ENCODE results near the gene TXNRD3. TPM values are rescaled to one million over a fixed set of nuclear protein-coding genes. Genes with fewer than 3 reads are reported as not detected.
A peak's percentile ranks its signal among the peaks of the same experiment; 100 is the strongest.

TXNRD3 gene
- total RNA-seq, 3 donors from 2014 or later, result 11.8 to 19.3 (median 16.4) TPM

- Histone ChIP-seq H3K9me3 (no peaks in the 10 kb centered on the region), H3K36me3 (no peaks in the 10 kb centered on the region), H3K4me3 (no peak overlapping the region), H3K4me1 (no peaks in the 10 kb centered on the region), H3K27ac (no peak overlapping the region), H3K27me3 (peaks cover 0 to 18% of the 10 kb centered on the region in 2 donors)
- peak in 1 of 2 donors; percentile 7 for DNase-seq (ENCODE audit: low spot score in 2 of 2)
- TF ChIP-seq POLR2AphosphoS5 (IDR thresholded peaks at IDR 0.05), result no peak
- no peak for TF ChIP-seq POLR2A (IDR thresholded peaks at IDR 0.05)
- TF ChIP-seq CTCF (IDR thresholded peaks at IDR 0.05), result no peak
- intact Hi-C loops (cut with DNase I; ENCODE audit: low total_unique reads), result loop anchor here (1.0 kb wide), 1 partner anchor 47 kb away; no protein-coding TSS in a partner anchor
Measured at GRCh38 chr3:126666658-126667528, 12.0 kb upstream of the TXNRD3 start.

GRCh38 chr3:126665959-126666657, 11.2 kb upstream of the TXNRD3 start:
- H3K36me3 ChIP-seq, result no peaks in the 10 kb centered on the region
- no peak for DNase-seq (ENCODE audit: low spot score in 2 of 2)
- peaks cover 0 to 25% of the 10 kb centered on the region in 2 donors for H3K27me3 ChIP-seq
- no peak overlapping the region for H3K4me3 ChIP-seq
- H3K9me3 ChIP-seq, result no peaks in the 10 kb centered on the region
- intact Hi-C loops (cut with DNase I; ENCODE audit: low total_unique reads), result loop anchor here (1.0 kb wide), 1 partner anchor 46 kb away; no protein-coding TSS in a partner anchor
- no peak overlapping the region for H3K27ac ChIP-seq
- H3K4me1 ChIP-seq, result no peaks in the 10 kb centered on the region
- TF ChIP-seq CTCF (IDR thresholded peaks at IDR 0.05), result no peak
- TF ChIP-seq POLR2A (IDR thresholded peaks at IDR 0.05), result no peak
- no peak for TF ChIP-seq POLR2AphosphoS5 (IDR thresholded peaks at IDR 0.05)

GRCh38 chr3:126665221-126665936, 10.5 kb upstream of the TXNRD3 start:
- H3K36me3 ChIP-seq, result no peaks in the 10 kb centered on the region
- intact Hi-C loops (cut with DNase I; ENCODE audit: low total_unique reads), result no loop called here
- no peak overlapping the region for H3K27ac ChIP-seq
- H3K4me1 ChIP-seq, result no peaks in the 10 kb centered on the region
- H3K9me3 ChIP-seq, result no peaks in the 10 kb centered on the region
- no peak overlapping the region for H3K4me3 ChIP-seq
- peak in 1 of 2 donors; percentile 8 for DNase-seq (ENCODE audit: low spot score in 2 of 2)
- TF ChIP-seq CTCF (IDR thresholded peaks at IDR 0.05) (no peak), POLR2A (IDR thresholded peaks at IDR 0.05) (no peak), POLR2AphosphoS5 (IDR thresholded peaks at IDR 0.05) (no peak)
- peaks cover 0 to 29% of the 10 kb centered on the region in 2 donors for H3K27me3 ChIP-seq

- no peaks in the 10 kb centered on the region for H3K4me1 ChIP-seq
- TF ChIP-seq POLR2AphosphoS5 (IDR thresholded peaks at IDR 0.05) (no peak), POLR2A (IDR thresholded peaks at IDR 0.05) (no peak), CTCF (IDR thresholded peaks at IDR 0.05) (no peak)
- no peak overlapping the region for H3K4me3 ChIP-seq
- no peaks in the 10 kb centered on the region for H3K9me3 ChIP-seq
- peaks cover 0 to 32% of the 10 kb centered on the region in 2 donors for H3K27me3 ChIP-seq
- H3K36me3 ChIP-seq, result no peaks in the 10 kb centered on the region
- intact Hi-C loops (cut with DNase I; ENCODE audit: low total_unique reads), result no loop called here
- DNase-seq (ENCODE audit: low spot score in 2 of 2), result peak in 1 of 2 donors; percentile 6
- no peak overlapping the region for H3K27ac ChIP-seq
Measured at GRCh38 chr3:126664591-126665214, 9.8 kb upstream of the TXNRD3 start.

Data from breast epithelium (tissue), 4 donors.